Immature natural killer cell (primary cell): ENCODE results near the gene PHF8. TPM values are rescaled to one million over a fixed set of nuclear protein-coding genes. Genes with fewer than 3 reads are reported as not detected.

Experiments used
- DNase-seq, 3 donors: peaks; one replicate each; pipeline ENCODE4 v3.0.0; 2022; ENCODE audit warnings: mixed read lengths in 1 of 3
- H3K27ac Mint-ChIP-seq, 6 donors: one replicate each; pipeline ENCODE4 v1.8.0; 2020; ENCODE audit warnings: mixed read lengths in 6 of 6, mild to moderate bottlenecking in 5 of 6, inconsistent platforms in 4 of 6, moderate library complexity in 3 of 6
- H3K27me3 Mint-ChIP-seq, 3 donors: one replicate each; pipeline ENCODE4 v1.8.0; 2020 to 2021; ENCODE audit warnings: low read depth in 3 of 3, mild to moderate bottlenecking in 3 of 3, mixed read lengths in 3 of 3, moderate library complexity in 3 of 3, inconsistent platforms in 1 of 3
- H3K36me3 Mint-ChIP-seq, 3 donors: one replicate each; pipeline ENCODE4 v1.8.0; 2020; ENCODE audit warnings: mixed read lengths in 3 of 3, inconsistent platforms in 2 of 3, mild to moderate bottlenecking in 2 of 3
- H3K4me1 Mint-ChIP-seq, 2 donors: one replicate each; pipeline ENCODE4 v1.8.0; 2020; ENCODE audit warnings: inconsistent platforms in 2 of 2, mild to moderate bottlenecking in 2 of 2, mixed read lengths in 2 of 2, moderate library complexity in 1 of 2
- H3K4me3 Mint-ChIP-seq, 5 donors: one replicate each; pipeline ENCODE4 v1.8.0; 2020; ENCODE audit warnings: mild to moderate bottlenecking in 5 of 5, mixed read lengths in 5 of 5, inconsistent platforms in 3 of 5, moderate library complexity in 3 of 5
- H3K9me3 Mint-ChIP-seq, 6 donors: one replicate each; pipeline ENCODE4 v1.8.0; 2020; ENCODE audit warnings: mild to moderate bottlenecking in 6 of 6, mixed read lengths in 6 of 6, inconsistent platforms in 4 of 6, moderate library complexity in 3 of 6
- polyA plus RNA-seq, 3 donors: library from polyadenylated mRNA; unstranded; fragments of 300-500 nt; fragmentation: Illumina TruSeq; gene quantifications; one replicate each; pipeline ENCODE4 v1.2.3, GENCODE V29; 2021

The PHF8 gene
- polyA plus RNA-seq, 3 donors from 2014 or later: 5.8 to 22.3 (median 8.2) TPM

- Mint-ChIP-seq H3K4me1 (peaks cover 11% of the 10 kb centered on the region in 2 donors), H3K9me3 (no peaks in the 10 kb centered on the region), H3K27me3 (peaks cover 4 to 12% (median 11%) of the 10 kb centered on the region in 3 donors), H3K36me3 (no peaks in the 10 kb centered on the region), H3K4me3 (no peak overlapping the region), H3K27ac (no peak overlapping the region)
- no peak for DNase-seq
Observed at GRCh38 chrX:54048412-54048811, 4.1 kb upstream of the PHF8 start.

GRCh38 chrX:54045563-54046228 is 1.4 kb upstream of the PHF8 start:
- Mint-ChIP-seq H3K27ac (peak overlapping the region; percentile 95 to 99 (median 97)), H3K4me1 (peaks cover 19 to 26% of the 10 kb centered on the region in 2 donors), H3K9me3 (no peaks in the 10 kb centered on the region), H3K27me3 (peaks cover 4 to 16% (median 11%) of the 10 kb centered on the region in 3 donors), H3K4me3 (peak overlapping the region; percentile 93 to 97 (median 96)), H3K36me3 (peaks cover 0 to 2% (median 0%) of the 10 kb centered on the region in 3 donors)
- DNase-seq: no peak

- Mint-ChIP-seq H3K27ac (peak overlapping the region; percentile 95 to 99 (median 97)), H3K4me1 (peaks cover 19 to 31% of the 10 kb centered on the region in 2 donors), H3K36me3 (peaks cover 0 to 3% (median 0%) of the 10 kb centered on the region in 3 donors), H3K9me3 (no peaks in the 10 kb centered on the region), H3K4me3 (peak overlapping the region; percentile 93 to 97 (median 96)), H3K27me3 (peaks cover 4 to 16% (median 11%) of the 10 kb centered on the region in 3 donors)
- no peak for DNase-seq
Observed at GRCh38 chrX:54044877-54045338, 635 bp upstream of the PHF8 start.

- H3K4me1 Mint-ChIP-seq: peaks cover 19 to 31% of the 10 kb centered on the region in 2 donors
- H3K4me3 Mint-ChIP-seq: peak overlapping the region; percentile 93 to 97 (median 96)
- H3K27ac Mint-ChIP-seq: peak overlapping the region; percentile 91 to 99 (median 96)
- H3K27me3 Mint-ChIP-seq: peaks cover 0 to 16% (median 11%) of the 10 kb centered on the region in 3 donors
- peak in 1 of 3 donors; percentile 0 for DNase-seq
- no peaks in the 10 kb centered on the region for H3K9me3 Mint-ChIP-seq
- peaks cover 0 to 3% (median 0%) of the 10 kb centered on the region in 3 donors for H3K36me3 Mint-ChIP-seq
Observed at GRCh38 chrX:54043541-54044125, 640 bp downstream of the PHF8 start.

- Mint-ChIP-seq H3K4me3 (peak overlapping the region; percentile 93 to 97 (median 96)), H3K9me3 (no peaks in the 10 kb centered on the region), H3K27ac (peak overlapping the region; percentile 91 to 99 (median 96)), H3K36me3 (peaks cover 0 to 3% (median 0%) of the 10 kb centered on the region in 3 donors), H3K4me1 (peaks cover 19 to 31% of the 10 kb centered on the region in 2 donors), H3K27me3 (peaks cover 0 to 16% (median 11%) of the 10 kb centered on the region in 3 donors)
- DNase-seq: peak in 1 of 3 donors; percentile 4
Observed at GRCh38 chrX:54043056-54043455, 1.2 kb downstream of the PHF8 start.

GRCh38 chrX:54042609-54043021 is 1.7 kb downstream of the PHF8 start:
- Mint-ChIP-seq H3K4me1 (peaks cover 19 to 31% of the 10 kb centered on the region in 2 donors), H3K36me3 (peaks cover 0 to 3% (median 0%) of the 10 kb centered on the region in 3 donors)
- peak; percentile 14 to 45 (median 27) for DNase-seq

GRCh38 chrX:54030329-54030728 is 13.9 kb downstream of the PHF8 start:
- Mint-ChIP-seq H3K9me3 (no peaks in the 10 kb centered on the region), H3K4me1 (peaks cover 0 to 2% of the 10 kb centered on the region in 2 donors), H3K27me3 (peaks cover 0 to 5% (median 3%) of the 10 kb centered on the region in 3 donors), H3K27ac (no peak overlapping the region), H3K4me3 (no peak overlapping the region), H3K36me3 (peaks cover 12 to 17% (median 13%) of the 10 kb centered on the region in 3 donors)
- no peak for DNase-seq

More at GRCh38 chrX:54042609-54043021, 1.7 kb downstream of the PHF8 start:
- H3K9me3 Mint-ChIP-seq: no peaks in the 10 kb centered on the region
- H3K27me3 Mint-ChIP-seq: peaks cover 0 to 16% (median 11%) of the 10 kb centered on the region in 3 donors
- H3K4me3 Mint-ChIP-seq: peak overlapping the region; percentile 93 to 97 (median 96)
- peak overlapping the region; percentile 91 to 99 (median 96) for H3K27ac Mint-ChIP-seq

GRCh38 chrX:54029529-54030143 is 14.6 kb downstream of the PHF8 start:
- Mint-ChIP-seq H3K4me1 (peaks cover 0 to 2% of the 10 kb centered on the region in 2 donors), H3K9me3 (no peaks in the 10 kb centered on the region), H3K36me3 (peaks cover 9 to 17% (median 13%) of the 10 kb centered on the region in 3 donors), H3K27me3 (peaks cover 0 to 5% (median 3%) of the 10 kb centered on the region in 3 donors), H3K4me3 (no peak overlapping the region), H3K27ac (no peak overlapping the region)
- DNase-seq: no peak

GRCh38 chrX:54024350-54024749 is 19.9 kb downstream of the PHF8 start:
- DNase-seq: no peak
- Mint-ChIP-seq H3K36me3 (peaks cover 11 to 13% (median 12%) of the 10 kb centered on the region in 3 donors), H3K4me1 (peaks cover 0 to 2% of the 10 kb centered on the region in 2 donors), H3K9me3 (no peaks in the 10 kb centered on the region), H3K27ac (peak overlapping the region in 1 of 6 donors; percentile 52), H3K27me3 (peaks cover 0 to 4% (median 3%) of the 10 kb centered on the region in 3 donors), H3K4me3 (no peak overlapping the region)

GRCh38 chrX:54012830-54013500 is 31.3 kb downstream of the PHF8 start:
- no peak overlapping the region for H3K4me3 Mint-ChIP-seq
- peaks cover 0 to 5% (median 4%) of the 10 kb centered on the region in 3 donors for H3K27me3 Mint-ChIP-seq
- H3K4me1 Mint-ChIP-seq: no peaks in the 10 kb centered on the region
- peaks cover 3 to 25% (median 5%) of the 10 kb centered on the region in 3 donors for H3K36me3 Mint-ChIP-seq
- no peak for DNase-seq
- no peak overlapping the region for H3K27ac Mint-ChIP-seq
- H3K9me3 Mint-ChIP-seq: no peaks in the 10 kb centered on the region

GRCh38 chrX:54007682-54008081 is 36.6 kb downstream of the PHF8 start:
- Mint-ChIP-seq H3K4me3 (no peak overlapping the region), H3K4me1 (no peaks in the 10 kb centered on the region), H3K36me3 (peaks cover 3 to 19% (median 9%) of the 10 kb centered on the region in 3 donors), H3K27me3 (peaks cover 0 to 4% (median 1%) of the 10 kb centered on the region in 3 donors), H3K9me3 (no peaks in the 10 kb centered on the region), H3K27ac (no peak overlapping the region)
- no peak for DNase-seq

GRCh38 chrX:53997724-53998123 is 46.5 kb downstream of the PHF8 start:
- H3K36me3 Mint-ChIP-seq: peaks cover 7 to 22% (median 14%) of the 10 kb centered on the region in 3 donors
- no peaks in the 10 kb centered on the region for H3K9me3 Mint-ChIP-seq
- H3K4me3 Mint-ChIP-seq: no peak overlapping the region
- H3K27ac Mint-ChIP-seq: peak overlapping the region in 2 of 6 donors; percentile 41 to 55
- H3K27me3 Mint-ChIP-seq: peaks cover 0 to 4% (median 2%) of the 10 kb centered on the region in 3 donors
- H3K4me1 Mint-ChIP-seq: no peaks in the 10 kb centered on the region
- DNase-seq: no peak

GRCh38 chrX:53992589-53992988 is 51.7 kb downstream of the PHF8 start:
- H3K4me1 Mint-ChIP-seq: no peaks in the 10 kb centered on the region
- no peaks in the 10 kb centered on the region for H3K9me3 Mint-ChIP-seq
- no peak overlapping the region for H3K27ac Mint-ChIP-seq
- H3K27me3 Mint-ChIP-seq: peaks cover 0 to 2% (median 2%) of the 10 kb centered on the region in 3 donors
- no peak for DNase-seq
- H3K36me3 Mint-ChIP-seq: peaks cover 5 to 20% (median 17%) of the 10 kb centered on the region in 3 donors
- H3K4me3 Mint-ChIP-seq: no peak overlapping the region
